ENCODE data around the gene RTTN. TPM values are rescaled to one million over a fixed set of nuclear protein-coding genes. Genes with fewer than 3 reads are reported as not detected.

The RTTN gene
- total RNA-seq, 1 experiment from 2014 or later: 64.7 TPM

- BruUV-seq (replicated peaks): no TSS peak
- DNase-seq (ENCODE audit: unreplicated experiment): no peak
- CTCF ChIA-PET: no interaction called here
These were observed 220.2 kb downstream of the RTTN start for GRCh38 chr18:69985239-69985638.

GRCh38 chr18:69982417-69982816 is 223.1 kb downstream of the RTTN start:
- Mint-ChIP-seq H3K9me3 (ENCODE audit: unreplicated experiment) (no peaks in the 10 kb centered on the region), H3K4me3 (ENCODE audit: unreplicated experiment) (no peak overlapping the region), H3K27ac (ENCODE audit: low read depth, unreplicated experiment) (no peak overlapping the region), H3K27me3 (ENCODE audit: insufficient read depth, unreplicated experiment) (no peaks in the 10 kb centered on the region), H3K36me3 (ENCODE audit: insufficient read depth, unreplicated experiment) (peaks cover 50% of the 10 kb centered on the region), H3K4me1 (ENCODE audit: insufficient read depth, unreplicated experiment) (no peaks in the 10 kb centered on the region)
- TF ChIP-seq, protein P1, sequence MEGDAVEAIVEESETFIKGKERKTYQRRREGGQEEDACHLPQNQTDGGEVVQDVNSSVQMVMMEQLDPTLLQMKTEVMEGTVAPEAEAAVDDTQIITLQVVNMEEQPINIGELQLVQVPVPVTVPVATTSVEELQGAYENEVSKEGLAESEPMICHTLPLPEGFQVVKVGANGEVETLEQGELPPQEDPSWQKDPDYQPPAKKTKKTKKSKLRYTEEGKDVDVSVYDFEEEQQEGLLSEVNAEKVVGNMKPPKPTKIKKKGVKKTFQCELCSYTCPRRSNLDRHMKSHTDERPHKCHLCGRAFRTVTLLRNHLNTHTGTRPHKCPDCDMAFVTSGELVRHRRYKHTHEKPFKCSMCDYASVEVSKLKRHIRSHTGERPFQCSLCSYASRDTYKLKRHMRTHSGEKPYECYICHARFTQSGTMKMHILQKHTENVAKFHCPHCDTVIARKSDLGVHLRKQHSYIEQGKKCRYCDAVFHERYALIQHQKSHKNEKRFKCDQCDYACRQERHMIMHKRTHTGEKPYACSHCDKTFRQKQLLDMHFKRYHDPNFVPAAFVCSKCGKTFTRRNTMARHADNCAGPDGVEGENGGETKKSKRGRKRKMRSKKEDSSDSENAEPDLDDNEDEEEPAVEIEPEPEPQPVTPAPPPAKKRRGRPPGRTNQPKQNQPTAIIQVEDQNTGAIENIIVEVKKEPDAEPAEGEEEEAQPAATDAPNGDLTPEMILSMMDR (IDR thresholded peaks at IDR 0.05; ENCODE audit: unreplicated experiment): no peak
- ChIA-PET POLR2A (no interaction called here), CTCF (no interaction called here)
- intact Hi-C loops (cut with micrococcal nuclease): no loop called here
- no peak for DNase-seq (ENCODE audit: unreplicated experiment)
- BruUV-seq (replicated peaks): no TSS peak

More at GRCh38 chr18:69985239-69985638, 220.2 kb downstream of the RTTN start:
- intact Hi-C loops (cut with micrococcal nuclease): no loop called here
- TF ChIP-seq, protein P1 (IDR thresholded peaks at IDR 0.05; ENCODE audit: unreplicated experiment): no peak
- Mint-ChIP-seq H3K4me1 (ENCODE audit: insufficient read depth, unreplicated experiment) (no peaks in the 10 kb centered on the region), H3K9me3 (ENCODE audit: unreplicated experiment) (no peaks in the 10 kb centered on the region), H3K27ac (ENCODE audit: low read depth, unreplicated experiment) (no peak overlapping the region), H3K4me3 (ENCODE audit: unreplicated experiment) (no peak overlapping the region), H3K27me3 (ENCODE audit: insufficient read depth, unreplicated experiment) (no peaks in the 10 kb centered on the region), H3K36me3 (ENCODE audit: insufficient read depth, unreplicated experiment) (peaks cover 55% of the 10 kb centered on the region)
- POLR2A ChIA-PET: no interaction called here

- H3K27ac Mint-ChIP-seq (ENCODE audit: low read depth, unreplicated experiment): no peak overlapping the region
- H3K4me3 Mint-ChIP-seq (ENCODE audit: unreplicated experiment): no peak overlapping the region
- no peak for DNase-seq (ENCODE audit: unreplicated experiment)
- no peaks in the 10 kb centered on the region for H3K27me3 Mint-ChIP-seq (ENCODE audit: insufficient read depth, unreplicated experiment)
- ChIA-PET CTCF (no interaction called here), POLR2A (no interaction called here)
- H3K9me3 Mint-ChIP-seq (ENCODE audit: unreplicated experiment): no peaks in the 10 kb centered on the region
- no TSS peak for BruUV-seq (replicated peaks)
- H3K4me1 Mint-ChIP-seq (ENCODE audit: insufficient read depth, unreplicated experiment): no peaks in the 10 kb centered on the region
- intact Hi-C loops (cut with micrococcal nuclease): no loop called here
- H3K36me3 Mint-ChIP-seq (ENCODE audit: insufficient read depth, unreplicated experiment): peaks cover 50% of the 10 kb centered on the region
- TF ChIP-seq, protein P1 (IDR thresholded peaks at IDR 0.05; ENCODE audit: unreplicated experiment): no peak
These were observed 223.5 kb downstream of the RTTN start for GRCh38 chr18:69981948-69982347.

DNA sequence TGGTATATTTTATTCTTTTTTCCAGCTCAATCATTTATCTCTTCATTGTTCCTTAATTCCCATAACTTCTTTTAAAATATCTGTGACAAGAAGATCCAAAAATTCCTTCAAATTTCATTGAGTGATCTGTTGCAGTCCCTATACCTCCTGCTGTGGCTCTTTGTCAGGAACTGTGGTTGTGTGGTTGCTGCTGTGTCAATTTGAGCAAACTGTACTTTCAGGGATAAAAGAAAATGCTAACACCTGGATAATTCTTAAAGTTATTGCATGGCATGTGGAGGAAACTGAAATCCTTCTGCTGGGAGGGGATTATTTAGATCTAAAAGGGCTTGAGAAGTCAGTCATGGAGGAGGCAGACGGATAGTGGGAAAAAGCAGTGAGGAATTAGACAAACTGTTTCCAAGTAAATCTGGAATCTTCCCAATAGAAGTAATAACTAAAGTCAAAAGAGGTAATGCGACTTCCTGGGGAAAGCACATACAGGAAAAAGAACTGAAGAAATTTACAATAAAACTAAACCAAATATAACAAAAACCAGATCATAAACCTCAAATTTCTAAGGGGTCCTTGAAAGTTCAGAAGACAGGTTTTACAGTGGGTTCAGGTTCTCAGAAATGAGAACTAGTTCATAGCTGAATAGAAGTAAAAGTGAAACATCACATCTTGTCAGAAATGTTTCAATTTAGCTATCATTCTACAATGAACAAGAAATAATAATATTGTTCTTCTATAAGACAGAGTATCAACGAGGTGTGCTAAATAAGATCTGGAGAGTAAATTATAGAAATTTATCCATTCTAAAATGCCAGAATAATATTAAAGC is 224.3 kb downstream of the RTTN start:
- no peak for DNase-seq (ENCODE audit: unreplicated experiment)
- ChIA-PET POLR2A (no interaction called here), CTCF (interaction anchor here (0.6 to 0.7 kb wide), 2 partner anchors 21 to 109 kb away, joined by 3 read pairs; no protein-coding TSS in a partner anchor)
- no peaks in the 10 kb centered on the region for H3K27me3 Mint-ChIP-seq (ENCODE audit: insufficient read depth, unreplicated experiment)
- no peaks in the 10 kb centered on the region for H3K9me3 Mint-ChIP-seq (ENCODE audit: unreplicated experiment)
- H3K27ac Mint-ChIP-seq (ENCODE audit: low read depth, unreplicated experiment): no peak overlapping the region
- peaks cover 45% of the 10 kb centered on the region for H3K36me3 Mint-ChIP-seq (ENCODE audit: insufficient read depth, unreplicated experiment)
- H3K4me3 Mint-ChIP-seq (ENCODE audit: unreplicated experiment): no peak overlapping the region
- no peaks in the 10 kb centered on the region for H3K4me1 Mint-ChIP-seq (ENCODE audit: insufficient read depth, unreplicated experiment)
- TF ChIP-seq, protein P1 (IDR thresholded peaks at IDR 0.05; ENCODE audit: unreplicated experiment): no peak
- intact Hi-C loops (cut with micrococcal nuclease): no loop called here
- BruUV-seq (replicated peaks): no TSS peak
